ENCODE data around the gene ARFGAP3. TPM values are rescaled to one million over a fixed set of nuclear protein-coding genes. Genes with fewer than 3 reads are reported as not detected.

The ARFGAP3 gene
- total RNA-seq, 1 experiment from 2014 or later: 19.7 TPM

DNA sequence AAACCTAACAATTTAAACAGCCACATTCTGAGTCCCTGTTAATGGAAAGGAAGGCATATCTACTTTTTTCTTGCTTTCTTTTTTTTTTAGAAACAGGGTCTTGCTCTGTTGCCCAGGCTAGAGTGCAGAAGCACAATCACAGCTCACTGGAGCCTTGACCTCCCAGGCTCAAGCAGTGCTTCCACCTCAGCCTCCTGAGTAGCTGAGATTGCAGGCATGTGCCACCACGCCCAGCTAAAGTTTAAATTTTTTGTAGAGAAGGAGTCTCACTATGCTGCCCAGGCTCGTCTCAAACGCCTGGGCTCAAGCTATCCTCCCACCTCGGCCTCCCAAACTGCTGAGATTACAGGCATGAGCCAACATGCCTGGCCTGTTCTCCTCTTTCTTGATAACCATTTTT, 25.4 kb downstream of the ARFGAP3 start:
- H3K27me3 ChIP-seq (ENCODE audit: control insufficient read depth, insufficient read depth, low read length): no peaks in the 10 kb centered on the region
- DNase-seq: no peak
- H3K4me3 ChIP-seq (ENCODE audit: insufficient read depth, low read depth, low read length): no peak overlapping the region
- H3K36me3 ChIP-seq (replicated peaks; ENCODE audit: control insufficient read depth, insufficient read depth, low read length): peaks cover 6% of the 10 kb centered on the region

DNA sequence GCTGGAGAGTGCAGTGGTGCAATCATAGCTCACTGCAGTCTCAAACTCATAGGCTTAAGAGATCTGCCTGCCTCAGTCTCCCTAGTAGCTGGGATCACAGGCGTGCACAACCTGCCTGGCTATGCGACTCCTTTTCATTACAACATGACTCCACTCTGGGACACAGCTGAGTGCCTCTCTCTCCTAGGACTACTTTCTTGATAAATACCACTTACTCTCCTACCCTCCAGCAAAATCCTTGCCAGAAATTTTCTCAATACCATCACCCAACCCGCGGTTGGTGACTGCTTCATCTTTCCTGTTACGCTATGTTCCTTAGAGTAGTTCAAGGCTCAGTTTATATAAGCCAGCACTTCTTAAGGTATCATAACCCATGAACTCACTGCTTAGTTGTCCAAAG, 26.9 kb downstream of the ARFGAP3 start:
- no peak for DNase-seq
- Histone ChIP-seq H3K27me3 (ENCODE audit: control insufficient read depth, insufficient read depth, low read length) (no peaks in the 10 kb centered on the region), H3K4me3 (ENCODE audit: insufficient read depth, low read depth, low read length) (no peak overlapping the region), H3K36me3 (replicated peaks; ENCODE audit: control insufficient read depth, insufficient read depth, low read length) (peaks cover 6% of the 10 kb centered on the region)

GRCh38 chr22:42829302-42829701, 27.8 kb downstream of the ARFGAP3 start:
- no peak overlapping the region for H3K4me3 ChIP-seq (ENCODE audit: insufficient read depth, low read depth, low read length)
- no peak for DNase-seq
- peaks cover 6% of the 10 kb centered on the region for H3K36me3 ChIP-seq (replicated peaks; ENCODE audit: control insufficient read depth, insufficient read depth, low read length)
- no peaks in the 10 kb centered on the region for H3K27me3 ChIP-seq (ENCODE audit: control insufficient read depth, insufficient read depth, low read length)

GRCh38 chr22:42825796-42826195, 31.3 kb downstream of the ARFGAP3 start:
- DNase-seq: no peak
- no peak overlapping the region for H3K4me3 ChIP-seq (ENCODE audit: insufficient read depth, low read depth, low read length)
- peaks cover 3% of the 10 kb centered on the region for H3K36me3 ChIP-seq (replicated peaks; ENCODE audit: control insufficient read depth, insufficient read depth, low read length)
- no peaks in the 10 kb centered on the region for H3K27me3 ChIP-seq (ENCODE audit: control insufficient read depth, insufficient read depth, low read length)

DNA sequence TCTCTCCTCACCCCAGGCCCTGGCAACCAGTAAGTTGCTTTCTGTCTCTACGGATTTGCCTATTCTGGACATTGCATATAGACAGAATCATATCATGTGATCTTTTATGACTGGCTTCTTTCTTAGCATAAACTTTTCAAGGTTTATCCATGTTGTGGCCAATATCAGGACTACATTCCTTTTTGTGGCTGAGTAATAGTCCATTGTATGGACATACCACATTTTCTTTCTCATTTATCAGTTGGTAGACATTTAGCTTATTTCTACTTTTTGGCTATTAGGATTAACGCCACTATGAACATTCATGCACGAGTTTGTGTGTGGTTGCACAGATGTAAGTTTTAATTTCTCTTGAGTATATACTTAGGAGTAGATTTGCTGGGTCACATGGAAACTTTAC, 35.7 kb downstream of the ARFGAP3 start:
- no peak for DNase-seq
- Histone ChIP-seq H3K27me3 (ENCODE audit: control insufficient read depth, insufficient read depth, low read length) (no peaks in the 10 kb centered on the region), H3K4me3 (ENCODE audit: insufficient read depth, low read depth, low read length) (no peak overlapping the region), H3K36me3 (replicated peaks; ENCODE audit: control insufficient read depth, insufficient read depth, low read length) (no peaks in the 10 kb centered on the region; the same call in 1 of the 2 replicates)

DNA sequence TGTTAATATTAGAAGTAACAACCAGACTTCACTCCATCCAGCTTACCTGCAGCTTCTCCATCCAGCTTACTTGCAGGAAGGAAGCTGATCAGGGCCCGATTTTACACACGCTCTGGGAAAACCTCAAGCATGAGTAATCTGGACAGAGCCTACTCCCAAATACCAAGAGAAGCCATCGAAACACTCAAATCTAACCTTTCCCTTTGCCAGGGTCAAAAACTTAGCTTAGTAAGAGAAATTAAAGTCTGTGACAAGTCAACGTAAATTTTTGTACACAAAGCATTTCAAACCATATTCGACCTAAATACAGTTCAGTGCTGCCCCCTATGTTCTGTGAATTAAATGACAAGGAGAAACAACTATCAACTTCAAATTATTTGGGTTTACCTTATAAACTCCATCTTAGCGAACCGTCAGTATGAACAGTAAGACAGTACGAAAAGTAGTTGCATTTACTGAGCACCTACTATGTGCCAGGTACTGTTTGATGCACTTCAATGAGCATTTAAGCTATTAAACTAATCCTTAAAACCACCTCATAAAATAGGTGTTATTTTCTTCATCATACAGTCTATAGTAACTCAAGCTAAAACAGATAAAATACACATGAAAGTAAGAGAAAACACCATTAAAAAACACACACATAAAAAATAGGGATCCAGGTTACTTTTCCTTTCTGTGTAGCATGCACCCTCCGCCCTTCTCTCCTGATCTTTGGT, 36.9 kb downstream of the ARFGAP3 start:
- Histone ChIP-seq H3K36me3 (replicated peaks; ENCODE audit: control insufficient read depth, insufficient read depth, low read length) (no peaks in the 10 kb centered on the region; the same call in 1 of the 2 replicates), H3K4me3 (ENCODE audit: insufficient read depth, low read depth, low read length) (no peak overlapping the region), H3K27me3 (ENCODE audit: control insufficient read depth, insufficient read depth, low read length) (no peaks in the 10 kb centered on the region)
- DNase-seq: peak; percentile 48

DNA sequence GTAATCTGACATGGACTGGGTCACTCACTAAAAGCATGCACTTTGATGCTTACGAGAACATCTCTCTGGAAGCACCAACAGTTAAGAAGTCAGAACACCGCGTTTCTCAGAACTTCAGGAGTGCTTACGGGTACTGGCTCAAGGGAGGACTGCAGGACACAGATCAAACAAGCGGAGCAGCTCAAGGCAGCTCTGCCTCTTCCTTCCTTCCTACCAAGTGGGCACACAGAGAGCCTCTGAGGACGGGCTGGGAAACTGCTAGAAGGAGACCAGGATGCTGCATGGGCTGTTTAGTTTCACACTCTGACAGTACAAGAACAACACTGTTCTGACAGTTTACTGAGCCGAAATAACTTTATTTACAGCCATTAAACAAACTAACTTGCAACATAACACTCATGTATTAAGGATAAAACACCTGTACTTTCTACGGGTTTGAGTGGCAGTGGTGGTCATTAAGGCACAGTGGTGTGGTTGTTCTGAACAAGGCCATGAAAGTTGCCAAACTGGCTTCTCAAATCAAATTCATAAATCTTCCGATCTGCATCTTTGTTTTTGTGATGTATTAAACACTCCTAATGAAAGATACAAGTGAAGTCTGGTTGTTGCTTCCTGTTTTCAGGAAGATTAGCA, 37.5 kb downstream of the ARFGAP3 start:
- no peak for DNase-seq
- no peaks in the 10 kb centered on the region; the same call in 1 of the 2 replicates for H3K36me3 ChIP-seq (replicated peaks; ENCODE audit: control insufficient read depth, insufficient read depth, low read length)
- H3K27me3 ChIP-seq (ENCODE audit: control insufficient read depth, insufficient read depth, low read length): no peaks in the 10 kb centered on the region
- no peak overlapping the region for H3K4me3 ChIP-seq (ENCODE audit: insufficient read depth, low read depth, low read length)

DNA sequence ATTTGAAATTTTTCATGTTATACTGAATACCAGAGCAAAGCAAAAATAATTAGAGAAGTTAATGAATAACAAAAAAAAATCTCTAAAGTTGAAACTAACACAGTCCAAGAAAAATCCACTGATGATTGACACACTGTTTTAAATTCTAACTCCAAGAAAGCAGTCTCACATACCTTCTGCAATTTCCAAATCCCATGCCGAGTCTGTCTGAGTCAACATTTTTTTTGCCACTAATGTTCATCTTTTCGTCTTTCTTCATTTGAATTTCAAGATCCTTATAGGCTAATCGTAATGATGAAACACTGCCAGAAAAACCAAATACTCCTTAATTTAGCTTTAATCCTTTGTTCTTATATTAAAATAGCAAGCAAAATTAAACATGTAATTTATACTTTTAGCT, 39.5 kb downstream of the ARFGAP3 start:
- H3K36me3 ChIP-seq (replicated peaks; ENCODE audit: control insufficient read depth, insufficient read depth, low read length): peaks cover 1% of the 10 kb centered on the region
- no peaks in the 10 kb centered on the region for H3K27me3 ChIP-seq (ENCODE audit: control insufficient read depth, insufficient read depth, low read length)
- H3K4me3 ChIP-seq (ENCODE audit: insufficient read depth, low read depth, low read length): no peak overlapping the region
- no peak for DNase-seq

DNA sequence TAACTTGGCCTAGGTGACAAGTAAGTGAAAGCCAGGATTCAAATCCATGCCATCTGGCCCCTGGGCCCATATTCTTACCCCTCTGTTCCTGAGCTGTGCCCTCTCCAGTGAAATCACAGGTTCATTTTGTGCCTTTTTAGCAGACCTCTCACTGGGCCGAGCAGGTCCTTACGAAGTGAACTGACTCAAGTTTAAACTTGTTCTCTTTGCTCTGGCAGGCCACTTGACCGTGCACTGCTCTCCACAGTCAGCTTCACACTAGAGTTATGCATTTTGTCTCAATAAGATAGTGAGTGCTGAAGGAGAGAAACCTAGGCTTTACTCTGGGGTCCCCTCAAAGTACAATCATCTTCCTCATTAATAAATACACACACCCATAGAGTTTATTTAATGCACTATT, 40.7 kb downstream of the ARFGAP3 start:
- DNase-seq: no peak
- H3K27me3 ChIP-seq (ENCODE audit: control insufficient read depth, insufficient read depth, low read length): no peaks in the 10 kb centered on the region
- no peak overlapping the region for H3K4me3 ChIP-seq (ENCODE audit: insufficient read depth, low read depth, low read length)
- peaks cover 1% of the 10 kb centered on the region; the same call in 1 of the 2 replicates for H3K36me3 ChIP-seq (replicated peaks; ENCODE audit: control insufficient read depth, insufficient read depth, low read length)

DNA sequence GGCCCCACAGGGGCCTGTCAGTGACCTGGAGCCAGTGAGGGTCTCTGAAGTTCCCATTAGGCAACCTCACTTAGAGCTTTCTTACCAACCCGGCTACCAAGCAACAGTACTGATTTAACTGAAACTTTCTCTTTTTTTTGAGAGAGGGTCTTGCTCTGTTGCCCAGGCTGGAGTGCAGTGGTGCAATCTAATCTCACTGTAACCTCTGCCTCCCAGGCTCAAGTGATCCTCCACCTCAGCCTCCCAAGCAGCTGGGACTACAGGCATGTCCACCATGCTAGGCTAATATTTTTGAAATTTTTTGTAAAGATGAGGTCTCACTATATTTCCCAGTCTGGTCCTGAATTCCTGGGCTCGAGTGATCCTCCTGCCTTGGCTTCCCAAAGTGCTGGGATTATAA, 42.5 kb downstream of the ARFGAP3 start:
- H3K4me3 ChIP-seq (ENCODE audit: insufficient read depth, low read depth, low read length): no peak overlapping the region
- DNase-seq: no peak
- peaks cover 1% of the 10 kb centered on the region; the same call in 1 of the 2 replicates for H3K36me3 ChIP-seq (replicated peaks; ENCODE audit: control insufficient read depth, insufficient read depth, low read length)
- H3K27me3 ChIP-seq (ENCODE audit: control insufficient read depth, insufficient read depth, low read length): no peaks in the 10 kb centered on the region

- H3K36me3 ChIP-seq (replicated peaks; ENCODE audit: control insufficient read depth, insufficient read depth, low read length): peaks cover 1% of the 10 kb centered on the region; the same call in 1 of the 2 replicates
- no peak for DNase-seq
- H3K4me3 ChIP-seq (ENCODE audit: insufficient read depth, low read depth, low read length): no peak overlapping the region
- no peaks in the 10 kb centered on the region for H3K27me3 ChIP-seq (ENCODE audit: control insufficient read depth, insufficient read depth, low read length)
These were observed 42.9 kb downstream of the ARFGAP3 start for GRCh38 chr22:42814215-42814614.

- Histone ChIP-seq H3K27me3 (ENCODE audit: control insufficient read depth, insufficient read depth, low read length) (no peaks in the 10 kb centered on the region), H3K4me3 (ENCODE audit: insufficient read depth, low read depth, low read length) (no peak overlapping the region), H3K36me3 (replicated peaks; ENCODE audit: control insufficient read depth, insufficient read depth, low read length) (peaks cover 1% of the 10 kb centered on the region; the same call in 1 of the 2 replicates)
- DNase-seq: no peak
These were observed 43.6 kb downstream of the ARFGAP3 start for GRCh38 chr22:42813501-42813900.

DNA sequence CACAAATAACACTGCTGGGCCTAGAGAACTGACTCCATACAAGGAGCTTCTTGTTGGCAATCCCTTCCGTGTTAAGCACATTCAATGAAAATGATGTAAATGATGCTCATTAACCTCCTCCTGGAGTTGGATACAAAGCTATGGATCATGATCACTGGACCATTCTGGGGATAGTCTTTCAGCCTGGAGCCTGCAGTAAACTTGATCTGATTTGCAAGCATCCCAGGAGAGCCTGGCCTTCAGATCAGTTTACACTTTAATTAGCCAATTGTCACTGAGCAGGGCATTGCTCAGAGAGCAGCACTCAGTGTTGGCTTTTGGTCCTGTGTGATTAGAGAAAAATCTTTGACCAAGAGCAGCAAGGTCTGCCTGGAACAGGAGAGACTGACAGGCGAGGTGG, 45.6 kb downstream of the ARFGAP3 start:
- DNase-seq: no peak
- no peak overlapping the region for H3K4me3 ChIP-seq (ENCODE audit: insufficient read depth, low read depth, low read length)
- H3K36me3 ChIP-seq (replicated peaks; ENCODE audit: control insufficient read depth, insufficient read depth, low read length): peaks cover 3% of the 10 kb centered on the region
- no peaks in the 10 kb centered on the region for H3K27me3 ChIP-seq (ENCODE audit: control insufficient read depth, insufficient read depth, low read length)

- Histone ChIP-seq H3K4me3 (ENCODE audit: insufficient read depth, low read depth, low read length) (no peak overlapping the region), H3K36me3 (replicated peaks; ENCODE audit: control insufficient read depth, insufficient read depth, low read length) (peaks cover 1% of the 10 kb centered on the region), H3K27me3 (ENCODE audit: control insufficient read depth, insufficient read depth, low read length) (no peaks in the 10 kb centered on the region)
- DNase-seq: no peak
These were observed 48.6 kb downstream of the ARFGAP3 start for GRCh38 chr22:42808521-42808920.

GRCh38 chr22:42807185-42807584, 49.9 kb downstream of the ARFGAP3 start:
- H3K4me3 ChIP-seq (ENCODE audit: insufficient read depth, low read depth, low read length): no peak overlapping the region
- no peak for DNase-seq
- no peaks in the 10 kb centered on the region for H3K27me3 ChIP-seq (ENCODE audit: control insufficient read depth, insufficient read depth, low read length)
- peaks cover 1% of the 10 kb centered on the region for H3K36me3 ChIP-seq (replicated peaks; ENCODE audit: control insufficient read depth, insufficient read depth, low read length)

Data from H7 (cell line).